Endometrial microvascular endothelial cells (primary cell): ENCODE data around the gene TALDO1. TPM values are rescaled to one million over a fixed set of nuclear protein-coding genes. Genes with fewer than 3 reads are reported as not detected.

Experiments used
- in situ Hi-C: cut with HindIII; loops from 2 replicates; pipeline ENCODE4 v1.10.0; 2017; ENCODE audit warnings: low sequenced_read_pairs, low pct_unique_long_range_greater_than_20kb; ENCODE audit errors: inconsistent ontology term
- total RNA-seq: library from RNA; depleted of rRNA; stranded (reverse); fragments of >200 nt; gene quantifications from one replicate; pipeline ENCODE4 v1.2.3, GENCODE V29; 2015; ENCODE audit errors: inconsistent ontology term

Gene TALDO1
- total RNA-seq, 1 donor from 2014 or later: 293 TPM

GRCh38 chr11:778976-779954 lies 32.0 kb downstream of the TALDO1 start:
- in situ Hi-C loops: no loop called here

GRCh38 chr11:779955-780532 lies 32.8 kb downstream of the TALDO1 start:
- in situ Hi-C loops: no loop called here

- in situ Hi-C loops: no loop called here
These were observed 35.3 kb downstream of the TALDO1 start for GRCh38 chr11:782264-783174.

- in situ Hi-C loops: no loop called here
These were observed 36.3 kb downstream of the TALDO1 start for GRCh38 chr11:783581-784015.

- in situ Hi-C loops: no loop called here
These were observed 39.2 kb downstream of the TALDO1 start for GRCh38 chr11:786235-787083.

- in situ Hi-C loops: no loop called here
These were observed 39.9 kb downstream of the TALDO1 start for GRCh38 chr11:787084-787675.

GRCh38 chr11:788009-788640 lies 40.9 kb downstream of the TALDO1 start:
- in situ Hi-C loops: no loop called here

GRCh38 chr11:788953-789940 lies 42.0 kb downstream of the TALDO1 start:
- in situ Hi-C loops: no loop called here

GRCh38 chr11:789943-790342 lies 42.7 kb downstream of the TALDO1 start, which contains the start of gene CEND1:
TSS of gene CEND1 (minus strand) at chr11:790090. CDS start at chr11:788576, 1,514 bp downstream.
- in situ Hi-C loops: no loop called here

- in situ Hi-C loops: no loop called here
These were observed 43.7 kb downstream of the TALDO1 start for GRCh38 chr11:790721-791564.

GRCh38 chr11:791658-792534 lies 44.6 kb downstream of the TALDO1 start:
- in situ Hi-C loops: no loop called here

- in situ Hi-C loops: no loop called here
These were observed 45.2 kb downstream of the TALDO1 start for GRCh38 chr11:792535-792821.

- in situ Hi-C loops: no loop called here
These were observed 45.6 kb downstream of the TALDO1 start for GRCh38 chr11:792873-793272.

- in situ Hi-C loops: no loop called here
These were observed 46.3 kb downstream of the TALDO1 start for GRCh38 chr11:793556-793955.
